Type B pancreatic cell (in vitro differentiated cells): ENCODE measurements around the gene ILDR2. TPM values are rescaled to one million over a fixed set of nuclear protein-coding genes. Genes with fewer than 3 reads are reported as not detected.

Experiments used
- DNase-seq: peaks from one replicate; pipeline ENCODE4 v3.0.0; 2021; ENCODE audit warnings: mixed read lengths; ENCODE audit not compliant: unreplicated experiment; ENCODE audit errors: extremely low spot score
- H3K27ac Mint-ChIP-seq: 2 replicates; pipeline ENCODE4 v1.8.0; 2021; ENCODE audit warnings: mild to moderate bottlenecking, mixed read lengths
- H3K27me3 Mint-ChIP-seq: 2 replicates; pipeline ENCODE4 v1.8.0; 2021; ENCODE audit warnings: mixed read lengths
- H3K36me3 Mint-ChIP-seq: 2 replicates; pipeline ENCODE4 v1.8.0; 2021; ENCODE audit warnings: mixed read lengths
- H3K4me1 Mint-ChIP-seq: one replicate; pipeline ENCODE4 v1.8.0; 2021; ENCODE audit warnings: mixed read lengths; ENCODE audit not compliant: unreplicated experiment
- H3K4me3 Mint-ChIP-seq: 2 replicates; pipeline ENCODE4 v1.8.0; 2021; ENCODE audit warnings: mild to moderate bottlenecking, mixed read lengths
- H3K9me3 Mint-ChIP-seq: 2 replicates; pipeline ENCODE4 v1.8.0; 2021; ENCODE audit warnings: mixed read lengths
- total RNA-seq: library from RNA; stranded (reverse); gene quantifications from 2 replicates; pipeline ENCODE4 v1.2.1, GENCODE V29; 2021; ENCODE audit warnings: low replicate concordance
- TF ChIP-seq, protein P1 (sequence below): fragments of 200-600 bp; sonication (generic); conservative IDR thresholded peaks from 2 replicates; pipeline ENCODE4 v1.5.0; 2021; ENCODE audit warnings: antibody characterized with exemption, mild to moderate bottlenecking

Gene ILDR2
- total RNA-seq, 1 donor from 2014 or later: 48.7 TPM

DNA sequence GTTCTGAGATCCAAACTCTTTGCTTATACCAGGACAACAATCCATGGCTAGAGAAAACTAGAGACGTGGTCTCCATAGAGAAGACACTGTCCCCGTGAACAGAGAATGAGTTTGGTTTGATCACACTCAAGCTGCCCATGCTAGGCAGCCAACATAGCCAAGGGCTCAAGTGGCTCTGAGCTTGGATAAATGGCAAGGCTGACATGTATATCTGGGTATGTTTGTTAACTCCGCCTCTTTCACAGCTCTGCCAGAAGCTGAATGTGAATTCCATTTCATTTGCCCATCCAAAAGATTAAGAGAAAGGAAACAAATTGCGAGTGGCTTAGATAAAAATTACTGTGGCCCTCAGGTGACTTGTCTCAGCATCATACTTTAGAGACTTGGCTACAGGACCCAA lies 38.0 kb downstream of the ILDR2 start:
- DNase-seq: no peak
- Mint-ChIP-seq H3K36me3 (no peaks in the 10 kb centered on the region), H3K4me3 (no peak overlapping the region), H3K9me3 (no peaks in the 10 kb centered on the region), H3K27ac (no peak overlapping the region), H3K27me3 (peaks cover 39% of the 10 kb centered on the region), H3K4me1 (no peaks in the 10 kb centered on the region)
- TF ChIP-seq, protein P1, sequence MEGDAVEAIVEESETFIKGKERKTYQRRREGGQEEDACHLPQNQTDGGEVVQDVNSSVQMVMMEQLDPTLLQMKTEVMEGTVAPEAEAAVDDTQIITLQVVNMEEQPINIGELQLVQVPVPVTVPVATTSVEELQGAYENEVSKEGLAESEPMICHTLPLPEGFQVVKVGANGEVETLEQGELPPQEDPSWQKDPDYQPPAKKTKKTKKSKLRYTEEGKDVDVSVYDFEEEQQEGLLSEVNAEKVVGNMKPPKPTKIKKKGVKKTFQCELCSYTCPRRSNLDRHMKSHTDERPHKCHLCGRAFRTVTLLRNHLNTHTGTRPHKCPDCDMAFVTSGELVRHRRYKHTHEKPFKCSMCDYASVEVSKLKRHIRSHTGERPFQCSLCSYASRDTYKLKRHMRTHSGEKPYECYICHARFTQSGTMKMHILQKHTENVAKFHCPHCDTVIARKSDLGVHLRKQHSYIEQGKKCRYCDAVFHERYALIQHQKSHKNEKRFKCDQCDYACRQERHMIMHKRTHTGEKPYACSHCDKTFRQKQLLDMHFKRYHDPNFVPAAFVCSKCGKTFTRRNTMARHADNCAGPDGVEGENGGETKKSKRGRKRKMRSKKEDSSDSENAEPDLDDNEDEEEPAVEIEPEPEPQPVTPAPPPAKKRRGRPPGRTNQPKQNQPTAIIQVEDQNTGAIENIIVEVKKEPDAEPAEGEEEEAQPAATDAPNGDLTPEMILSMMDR: no peak

DNA sequence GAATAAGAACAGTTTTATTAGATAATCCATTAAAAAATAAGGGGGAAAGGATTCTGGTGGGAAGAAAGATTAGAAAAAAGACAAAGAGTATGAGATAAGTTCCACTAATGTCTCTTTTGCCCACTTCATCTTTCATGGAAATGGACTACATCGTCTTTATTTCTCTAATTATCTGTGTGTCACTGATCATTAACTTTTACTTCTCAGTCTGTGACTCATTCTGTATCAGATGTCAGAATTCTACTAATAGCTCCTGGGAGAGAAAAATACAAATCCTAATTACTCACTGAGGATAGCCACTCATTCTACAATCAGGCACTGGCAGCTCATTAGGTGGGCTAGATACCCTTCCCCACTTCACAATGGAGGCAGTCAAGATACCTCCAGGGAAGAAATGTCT lies 41.7 kb downstream of the ILDR2 start:
- H3K4me3 Mint-ChIP-seq: no peak overlapping the region
- TF ChIP-seq, protein P1: no peak
- peaks cover 56% of the 10 kb centered on the region for H3K27me3 Mint-ChIP-seq
- H3K27ac Mint-ChIP-seq: no peak overlapping the region
- no peaks in the 10 kb centered on the region for H3K4me1 Mint-ChIP-seq
- H3K36me3 Mint-ChIP-seq: peaks cover 3% of the 10 kb centered on the region
- no peaks in the 10 kb centered on the region for H3K9me3 Mint-ChIP-seq
- DNase-seq: no peak

DNA sequence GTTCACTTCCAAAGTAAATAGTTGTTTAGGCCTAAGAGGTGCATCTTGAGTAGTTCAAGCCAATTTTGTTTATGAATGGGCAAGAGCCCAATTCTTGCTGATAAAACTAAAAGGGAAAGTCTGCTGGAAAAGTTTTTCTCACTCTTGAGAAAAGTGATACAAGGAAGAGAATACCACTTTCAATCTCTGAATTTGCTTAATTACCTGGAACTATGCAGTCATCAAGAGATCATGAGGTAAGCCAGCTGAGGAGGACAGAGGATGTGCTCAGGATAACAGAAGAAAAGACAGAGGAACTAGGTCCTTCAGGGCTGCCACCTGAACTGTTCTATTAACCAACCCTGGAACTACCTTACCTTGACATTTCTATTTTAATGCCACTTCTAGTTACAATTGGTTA lies 42.2 kb downstream of the ILDR2 start:
- Mint-ChIP-seq H3K9me3 (no peaks in the 10 kb centered on the region), H3K27me3 (peaks cover 56% of the 10 kb centered on the region), H3K4me1 (no peaks in the 10 kb centered on the region), H3K36me3 (peaks cover 3% of the 10 kb centered on the region), H3K4me3 (no peak overlapping the region), H3K27ac (no peak overlapping the region)
- no peak for DNase-seq
- TF ChIP-seq, protein P1: no peak

DNA sequence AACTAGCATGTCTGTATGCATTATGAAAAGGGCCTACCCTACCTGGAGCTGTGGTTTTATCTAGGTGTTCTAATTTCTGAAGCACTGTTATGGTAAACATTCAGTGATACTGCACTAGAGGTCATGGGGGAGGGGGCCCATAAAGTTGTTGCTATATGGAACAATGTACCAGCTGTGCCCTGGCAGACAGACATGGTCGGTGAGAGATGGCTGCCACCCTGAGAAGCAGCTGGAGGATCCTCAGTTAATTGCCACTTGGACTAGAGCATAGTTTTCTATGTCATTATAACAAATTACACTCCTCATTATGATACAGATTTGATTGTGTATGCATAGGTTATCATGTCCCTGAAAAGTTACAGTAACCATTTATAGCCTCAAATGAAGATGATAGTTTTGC lies 45.4 kb downstream of the ILDR2 start:
- DNase-seq: no peak
- Mint-ChIP-seq H3K27me3 (peaks cover 70% of the 10 kb centered on the region), H3K4me1 (no peaks in the 10 kb centered on the region), H3K27ac (no peak overlapping the region), H3K36me3 (peaks cover 3% of the 10 kb centered on the region), H3K4me3 (no peak overlapping the region), H3K9me3 (no peaks in the 10 kb centered on the region)
- TF ChIP-seq, protein P1: no peak

DNA sequence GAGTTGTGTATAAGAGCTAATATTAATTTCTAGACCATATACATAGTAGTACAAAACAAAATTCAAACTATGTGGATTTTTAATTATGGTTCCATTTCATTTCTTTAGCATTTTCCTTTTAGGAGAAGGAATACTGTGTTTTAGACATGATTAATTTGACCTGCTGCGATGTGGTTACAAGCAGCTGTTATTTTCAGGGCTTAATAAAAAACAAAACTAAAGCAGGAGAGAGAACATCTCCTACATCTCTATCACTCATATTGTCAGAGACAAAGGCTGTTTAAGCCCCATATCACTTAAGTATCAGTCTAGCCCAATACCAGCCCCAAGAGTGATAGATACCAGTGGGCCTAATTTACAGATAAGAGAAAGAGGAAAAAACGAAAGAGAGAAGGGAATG lies 47.6 kb downstream of the ILDR2 start:
- TF ChIP-seq, protein P1: no peak
- H3K4me1 Mint-ChIP-seq: no peaks in the 10 kb centered on the region
- peaks cover 3% of the 10 kb centered on the region for H3K36me3 Mint-ChIP-seq
- no peak for DNase-seq
- no peak overlapping the region for H3K27ac Mint-ChIP-seq
- H3K27me3 Mint-ChIP-seq: peaks cover 56% of the 10 kb centered on the region
- no peaks in the 10 kb centered on the region for H3K9me3 Mint-ChIP-seq
- no peak overlapping the region for H3K4me3 Mint-ChIP-seq
